ENCODE data around the gene RUSC1. TPM values are rescaled to one million over a fixed set of nuclear protein-coding genes. Genes with fewer than 3 reads are reported as not detected.

RUSC1 gene
- total RNA-seq, 4 donors from 2014 or later: 7.4 to 11.5 (median 9.4) TPM

DNA sequence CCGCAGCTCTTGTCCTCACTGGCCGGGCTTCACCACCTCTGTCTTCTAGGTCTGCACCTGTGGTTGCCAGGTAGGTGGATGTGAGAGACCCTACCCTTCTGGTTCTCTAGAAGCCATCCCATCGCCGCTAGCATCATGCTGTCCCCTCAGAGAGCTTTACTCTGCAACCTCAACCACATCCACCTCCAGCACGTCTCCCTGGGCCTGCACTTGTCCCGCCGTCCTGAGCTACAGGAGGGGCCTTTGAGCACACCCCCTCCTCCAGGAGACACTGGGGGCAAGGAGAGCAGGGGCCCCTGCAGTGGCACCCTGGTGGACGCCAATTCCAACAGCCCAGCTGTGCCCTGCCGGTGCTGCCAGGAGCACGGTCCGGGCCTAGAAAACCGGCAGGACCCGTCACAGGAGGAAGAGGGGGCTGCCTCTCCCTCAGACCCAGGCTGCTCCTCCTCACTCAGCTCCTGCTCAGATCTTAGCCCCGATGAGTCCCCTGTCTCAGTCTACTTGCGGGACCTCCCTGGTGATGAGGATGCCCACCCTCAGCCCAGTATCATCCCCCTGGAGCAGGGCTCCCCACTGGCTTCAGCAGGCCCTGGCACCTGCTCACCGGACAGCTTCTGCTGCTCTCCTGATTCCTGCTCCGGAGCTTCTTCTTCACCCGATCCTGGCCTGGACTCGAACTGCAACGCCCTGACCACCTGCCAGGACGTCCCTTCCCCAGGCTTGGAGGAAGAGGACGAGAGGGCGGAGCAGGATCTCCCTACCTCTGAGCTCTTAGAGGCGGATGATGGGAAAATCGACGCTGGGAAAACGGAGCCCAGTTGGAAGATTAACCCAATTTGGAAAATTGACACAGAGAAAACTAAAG, 1.2 kb downstream of the RUSC1 start:
- DNase-seq (no peak), ATAC-seq (no peak)
- Histone ChIP-seq H3K36me3 (peaks cover 0 to 9% of the 10 kb centered on the region in 2 donors), H3K27ac (peak overlapping the region; percentile 82 to 96 (median 87)), H3K4me1 (peaks cover 16 to 39% of the 10 kb centered on the region in 2 donors), H3K4me3 (peak overlapping the region; percentile 62 to 95 (median 90)), H3K27me3 (no peaks in the 10 kb centered on the region), H3K9me3 (no peaks in the 10 kb centered on the region)
- intact Hi-C loops (cut with DNase I; ENCODE audit: low total_unique reads) (loop anchor here (5.0 kb wide), 2 partner anchors 270 to 535 kb away; partner anchors contain the start of genes GON4L and SYT11), in situ Hi-C loops (cut with MboI; ENCODE audit: low sequenced_read_pairs in 4 of 4) (no loop called here)
- TF ChIP-seq, protein P1, sequence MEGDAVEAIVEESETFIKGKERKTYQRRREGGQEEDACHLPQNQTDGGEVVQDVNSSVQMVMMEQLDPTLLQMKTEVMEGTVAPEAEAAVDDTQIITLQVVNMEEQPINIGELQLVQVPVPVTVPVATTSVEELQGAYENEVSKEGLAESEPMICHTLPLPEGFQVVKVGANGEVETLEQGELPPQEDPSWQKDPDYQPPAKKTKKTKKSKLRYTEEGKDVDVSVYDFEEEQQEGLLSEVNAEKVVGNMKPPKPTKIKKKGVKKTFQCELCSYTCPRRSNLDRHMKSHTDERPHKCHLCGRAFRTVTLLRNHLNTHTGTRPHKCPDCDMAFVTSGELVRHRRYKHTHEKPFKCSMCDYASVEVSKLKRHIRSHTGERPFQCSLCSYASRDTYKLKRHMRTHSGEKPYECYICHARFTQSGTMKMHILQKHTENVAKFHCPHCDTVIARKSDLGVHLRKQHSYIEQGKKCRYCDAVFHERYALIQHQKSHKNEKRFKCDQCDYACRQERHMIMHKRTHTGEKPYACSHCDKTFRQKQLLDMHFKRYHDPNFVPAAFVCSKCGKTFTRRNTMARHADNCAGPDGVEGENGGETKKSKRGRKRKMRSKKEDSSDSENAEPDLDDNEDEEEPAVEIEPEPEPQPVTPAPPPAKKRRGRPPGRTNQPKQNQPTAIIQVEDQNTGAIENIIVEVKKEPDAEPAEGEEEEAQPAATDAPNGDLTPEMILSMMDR (IDR thresholded peaks at IDR 0.05 in 4 of 5, conservative IDR thresholded peaks at IDR 0.05 in 1 of 5): no peak
- no peak for TF ChIP-seq POLR2A (IDR thresholded peaks at IDR 0.05)

DNA sequence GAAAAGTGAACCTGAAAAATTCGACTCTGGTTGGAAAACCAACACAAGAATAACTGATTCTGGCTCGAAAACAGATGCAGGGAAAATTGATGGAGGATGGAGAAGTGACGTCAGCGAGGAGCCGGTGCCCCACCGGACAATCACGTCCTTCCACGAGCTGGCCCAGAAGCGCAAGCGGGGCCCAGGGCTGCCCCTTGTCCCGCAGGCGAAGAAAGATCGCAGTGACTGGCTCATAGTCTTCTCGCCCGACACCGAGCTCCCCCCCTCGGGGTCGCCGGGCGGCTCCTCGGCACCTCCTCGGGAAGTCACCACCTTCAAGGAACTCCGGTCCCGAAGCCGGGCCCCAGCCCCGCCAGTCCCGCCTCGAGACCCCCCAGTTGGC, 1.9 kb downstream of the RUSC1 start:
- intact Hi-C loops (cut with DNase I; ENCODE audit: low total_unique reads): loop anchor here (5.0 kb wide), 2 partner anchors 270 to 535 kb away; partner anchors contain the start of genes GON4L and SYT11
- no peak for DNase-seq
- in situ Hi-C loops (cut with MboI; ENCODE audit: low sequenced_read_pairs in 4 of 4): no loop called here
- Histone ChIP-seq H3K9me3 (no peaks in the 10 kb centered on the region), H3K27ac (peak overlapping the region; percentile 82 to 96 (median 87)), H3K4me1 (peaks cover 16 to 39% of the 10 kb centered on the region in 2 donors), H3K36me3 (peaks cover 0 to 9% of the 10 kb centered on the region in 2 donors), H3K4me3 (peak overlapping the region; percentile 62 to 95 (median 90)), H3K27me3 (no peaks in the 10 kb centered on the region)
- TF ChIP-seq, protein P1 (IDR thresholded peaks at IDR 0.05 in 4 of 5, conservative IDR thresholded peaks at IDR 0.05 in 1 of 5): no peak
- TF ChIP-seq POLR2A (IDR thresholded peaks at IDR 0.05): no peak
- ATAC-seq: no peak

DNA sequence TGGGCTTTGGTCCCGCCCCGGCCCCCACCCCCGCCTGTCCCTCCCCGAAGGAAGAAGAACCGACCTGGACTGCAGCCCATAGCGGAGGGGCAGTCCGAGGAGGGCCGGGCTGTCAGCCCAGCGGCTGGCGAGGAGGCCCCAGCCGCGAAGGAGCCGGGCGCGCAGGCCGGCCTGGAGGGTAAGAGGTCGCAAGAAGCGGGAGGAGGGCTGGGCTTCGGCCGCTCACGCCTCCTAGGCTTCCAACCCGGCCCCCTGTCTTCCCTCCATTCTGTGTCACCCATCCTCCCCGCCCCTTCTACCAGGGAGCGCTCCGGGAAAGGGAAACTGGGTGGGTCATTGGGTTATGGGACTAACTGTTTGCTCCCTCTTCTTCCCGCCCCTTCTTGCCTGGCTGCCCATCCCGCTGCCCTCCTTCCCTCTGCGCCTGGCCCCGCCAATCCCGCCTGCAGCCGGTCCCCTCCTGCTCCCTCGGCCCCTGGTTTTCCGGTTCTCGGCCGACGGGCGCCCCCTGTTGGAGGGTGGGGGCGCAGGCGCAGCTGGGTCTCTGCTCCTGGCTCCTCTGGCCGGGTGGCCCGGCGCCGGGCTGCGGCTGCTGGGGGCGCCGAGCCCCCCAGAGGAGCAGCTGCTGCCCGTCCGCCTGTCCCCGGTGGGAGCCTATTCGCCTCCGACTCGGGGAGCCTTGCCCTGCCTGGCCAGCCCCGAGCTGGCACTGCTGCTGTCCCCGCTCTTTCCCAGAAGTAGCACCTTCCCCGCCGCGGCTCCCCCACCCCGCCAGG, 2.4 kb downstream of the RUSC1 start:
- DNase-seq: peak; percentile 68 to 82
- in situ Hi-C loops (cut with MboI; ENCODE audit: low sequenced_read_pairs in 4 of 4): no loop called here

DNA sequence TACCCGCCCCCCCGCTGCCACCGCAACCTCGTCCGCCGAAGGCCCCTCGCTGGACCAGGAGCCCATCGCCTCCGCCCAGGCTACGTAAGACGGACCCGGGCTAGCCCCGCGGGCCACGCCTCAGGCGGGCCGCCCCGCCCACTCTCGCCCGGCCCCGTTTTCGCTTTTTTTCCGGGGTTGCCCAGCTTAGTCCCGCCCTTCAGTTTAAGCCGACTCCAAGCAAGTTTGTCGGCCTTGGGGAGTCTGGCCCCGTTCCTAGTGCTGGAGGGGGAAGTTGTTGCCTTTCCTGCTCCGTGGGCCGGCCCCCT, 3.0 kb downstream of the RUSC1 start:
- ATAC-seq (peak; percentile 56 to 63), DNase-seq (peak; percentile 66 to 76)
- H3K4me3 ChIP-seq: peak overlapping the region; percentile 62 to 95 (median 90)
- intact Hi-C loops (cut with DNase I; ENCODE audit: low total_unique reads) (loop anchor here (1.0 to 5.0 kb wide), 7 partner anchors 15 to 534 kb away; partner anchors contain the start of genes CLK2, FDPS, GON4L and HCN3), in situ Hi-C loops (cut with MboI; ENCODE audit: low sequenced_read_pairs in 4 of 4) (no loop called here)
- H3K27ac ChIP-seq: peak overlapping the region; percentile 82 to 96 (median 87)
- H3K27me3 ChIP-seq: no peaks in the 10 kb centered on the region
- peaks cover 0 to 7% of the 10 kb centered on the region in 2 donors for H3K36me3 ChIP-seq
- no peaks in the 10 kb centered on the region for H3K9me3 ChIP-seq
- no peak for TF ChIP-seq POLR2A (IDR thresholded peaks at IDR 0.05)
- TF ChIP-seq, protein P1 (IDR thresholded peaks at IDR 0.05 in 4 of 5, conservative IDR thresholded peaks at IDR 0.05 in 1 of 5): no peak
- peaks cover 16 to 39% of the 10 kb centered on the region in 2 donors for H3K4me1 ChIP-seq

More for the DNA sequence above, 2.4 kb downstream of the RUSC1 start:
- peak; percentile 57 to 62 for ATAC-seq
- intact Hi-C loops (cut with DNase I; ENCODE audit: low total_unique reads): loop anchor here (1.0 to 5.0 kb wide), 4 partner anchors 50 to 534 kb away; partner anchors contain the start of genes CLK2, GON4L, SYT11 and THBS3
- Histone ChIP-seq H3K27me3 (no peaks in the 10 kb centered on the region), H3K9me3 (no peaks in the 10 kb centered on the region), H3K27ac (peak overlapping the region; percentile 82 to 96 (median 87)), H3K4me1 (peaks cover 16 to 39% of the 10 kb centered on the region in 2 donors), H3K36me3 (peaks cover 0 to 9% of the 10 kb centered on the region in 2 donors), H3K4me3 (peak overlapping the region; percentile 62 to 95 (median 90))
- TF ChIP-seq POLR2A (IDR thresholded peaks at IDR 0.05): peak in 1 of 2 donors; percentile 30
- TF ChIP-seq, protein P1 (IDR thresholded peaks at IDR 0.05 in 4 of 5, conservative IDR thresholded peaks at IDR 0.05 in 1 of 5): peak; percentile 91 to 98 (median 95)

All from gastrocnemius medialis (tissue), 4 donors.